A549 (cell line): ENCODE data around the gene TRO. TPM values are rescaled to one million over a fixed set of nuclear protein-coding genes. Genes with fewer than 3 reads are reported as not detected.

Experiments used
- ATAC-seq, 2 experiments: fragments of 200-7000 bp in 1 of 2; fragments of >200 bp in 1 of 2; cut with Nextera tagmentation in 1 of 2; cut with Tn5 transposase in 1 of 2; 3 replicates each; pipeline versions ENCODE4 v1.8.0 to v1.9.1; 2018 to 2020; ENCODE audit warnings: mild to moderate bottlenecking in 1 of 2, moderate library complexity in 1 of 2
- CTCF ChIA-PET: fragments of 300-600 bp; sonication (Branson Sonifier 250); formaldehyde crosslinking; extraction: SDS; loops from one replicate; lab custom pipeline; 2021; ENCODE audit warnings: antibody characterized with exemption, inconsistent platforms; lab: Yijun Ruan, JAX
- POLR2A ChIA-PET: fragments of 350-600 bp; formaldehyde crosslinking; extraction: SDS; loops from one replicate; lab custom pipeline; 2021; ENCODE audit warnings: antibody characterized with exemption, inconsistent platforms; lab: Yijun Ruan, JAX
- DNase-seq, 2 experiments: peaks; one replicate each; pipeline versions ENCODE4 v3.0.0 to v3.0.0-alpha.2; 2011 to 2016; ENCODE audit warnings: low read depth in 1 of 2, low spot score in 1 of 2
- FAIRE-seq: peaks from 2 replicates; lab custom pipeline; 2011; peaks lifted over from hg19 to GRCh38; lab: Jason Lieb, UNC
- H3K27ac ChIP-seq, 2 experiments: fragments of >200 bp; sonication (Bioruptor Twin); formaldehyde crosslinking; 3 replicates each; pipeline ENCODE4 v1.5.1; 2016 to 2017
- H3K4me1 ChIP-seq: fragments of >200 bp; sonication (Bioruptor Twin); formaldehyde crosslinking; 3 replicates; pipeline ENCODE4 v1.6.1; 2016
- H3K4me2 ChIP-seq: fragments of >200 bp; sonication (Bioruptor Twin); formaldehyde crosslinking; 3 replicates; pipeline ENCODE4 v1.6.1; 2016
- H3K4me3 ChIP-seq: fragments of >200 bp; sonication (Bioruptor Twin); formaldehyde crosslinking; 3 replicates; pipeline ENCODE4 v1.5.1; 2016
- H3K9me3 ChIP-seq: fragments of >200 bp; sonication (Bioruptor Twin); formaldehyde crosslinking; 3 replicates; pipeline ENCODE4 v1.6.1; 2016
- CBX2 ChIP-seq: fragments of 200-600 bp; sonication (generic); IDR thresholded peaks from 2 replicates; pipeline ENCODE4 v1.6.1; 2016; ENCODE audit warnings: low read depth, mild to moderate bottlenecking, borderline replicate concordance
- CBX8 ChIP-seq: fragments of 200-600 bp; sonication (generic); IDR thresholded peaks from 2 replicates; pipeline ENCODE4 v1.6.1; 2016
- EHMT2 ChIP-seq: fragments of 200-600 bp; sonication (generic); IDR thresholded peaks from 2 replicates; pipeline ENCODE4 v1.6.1; 2016; ENCODE audit warnings: antibody characterized with exemption, low read depth, mild to moderate bottlenecking, moderate library complexity
- FOSB ChIP-seq: fragments of 250-450 bp; sonication (Bioruptor Pico); IDR thresholded peaks from 2 replicates; pipeline ENCODE4 v1.5.0; 2020; ENCODE audit warnings: mild to moderate bottlenecking, moderate library complexity
- GATA3 ChIP-seq: IDR thresholded peaks from 2 replicates; pipeline ENCODE4 v1.6.1; 2012; ENCODE audit warnings: borderline replicate concordance
- HMGXB4 ChIP-seq: fragments of 250-450 bp; sonication (Bioruptor Pico); IDR thresholded peaks from 2 replicates; pipeline ENCODE4 v1.5.0; 2021; ENCODE audit warnings: mild to moderate bottlenecking, moderate library complexity, borderline replicate concordance
- HOXB5 ChIP-seq: fragments of 250-450 bp; sonication (Bioruptor Pico); IDR thresholded peaks from 2 replicates; pipeline ENCODE4 v1.5.0; 2020; ENCODE audit warnings: mild to moderate bottlenecking, moderate library complexity
- KDM1A ChIP-seq: fragments of 200-600 bp; sonication (generic); IDR thresholded peaks from 2 replicates; pipeline ENCODE4 v1.6.1; 2016; ENCODE audit warnings: low read depth, mild to moderate bottlenecking
- NFE2L2 ChIP-seq: fragments of 150-350 bp; conservative IDR thresholded peaks from 2 replicates; pipeline ENCODE4 v1.6.1; 2014; ENCODE audit warnings: low read length
- RAD21 ChIP-seq, 2 experiments: fragments of >200 bp in 1 of 2; sonication (Bioruptor Twin) in 1 of 2; formaldehyde crosslinking in 1 of 2; IDR thresholded peaks in 1 of 2; conservative IDR thresholded peaks in 1 of 2; 2 replicates in 1 of 2; 3 replicates in 1 of 2; pipeline ENCODE4 v1.6.1; 2012 to 2018; ENCODE audit warnings: inconsistent platforms in 1 of 2
- RARB ChIP-seq: fragments of 250-450 bp; sonication (Bioruptor Pico); IDR thresholded peaks from 2 replicates; pipeline ENCODE4 v1.8.0; 2021; ENCODE audit warnings: mild to moderate bottlenecking, moderate library complexity
- RCOR1 ChIP-seq: fragments of 150-350 bp; IDR thresholded peaks from 2 replicates; pipeline ENCODE4 v1.6.1; 2014; ENCODE audit warnings: antibody characterized with exemption, low read length, low read depth
- RFX5 ChIP-seq: fragments of 450-650 bp; IDR thresholded peaks from 2 replicates; pipeline ENCODE4 v1.7.1; 2014; ENCODE audit warnings: antibody characterized with exemption, mild to moderate bottlenecking, moderate library complexity
- RNF2 ChIP-seq: fragments of 200-600 bp; sonication (generic); IDR thresholded peaks from 2 replicates; pipeline ENCODE4 v1.6.1; 2016; ENCODE audit warnings: low read depth, mild to moderate bottlenecking, antibody characterized with exemption, moderate library complexity, borderline replicate concordance
- TFCP2L1 ChIP-seq: fragments of 250-450 bp; sonication (Bioruptor Pico); IDR thresholded peaks from 2 replicates; pipeline ENCODE4 v1.5.0; 2021; ENCODE audit warnings: mild to moderate bottlenecking
- ZNF302 ChIP-seq: fragments of 250-450 bp; sonication (Bioruptor Pico); IDR thresholded peaks from 2 replicates; pipeline ENCODE4 v1.9.0; 2021; ENCODE audit warnings: inconsistent platforms, mild to moderate bottlenecking, moderate library complexity
- WGBS: methylation state at CpG from one replicate; pipeline ENCODE4 v1.1.6; 2017; ENCODE audit errors: missing lambda C conversion rate; 5-methylcytosine and 5-hydroxymethylcytosine counted together
- polyA plus RNA-seq, 4 experiments: library from polyadenylated mRNA; depleted of rRNA in 3 of 4; stranded (reverse); fragments of >200 nt; fragmentation: RNase III in 1 of 4; extraction: RNeasy Plus Mini Kit Qiagen cat#74134 plus additional on column Dnase treatment in 1 of 4; gene quantifications; 2 replicates in 3 of 4; 3 replicates in 1 of 4; pipeline ENCODE4 v1.2.3, GENCODE V29; 2011 to 2017
- small RNA-seq, 6 experiments: library from RNA; depleted of rRNA; stranded (forward); fragments of <200 nt; gene quantifications; one replicate each; pipeline ENCODE3, GENCODE V24; 2012

Gene TRO
- polyA plus RNA-seq, 2 of the 4 experiments (the other 2 are of a cell fraction) = 1.4 TPM

GRCh38 chrX:54980334-54980733 is 59.7 kb downstream of the TRO start:
- H3K4me3 ChIP-seq = no peak overlapping the region
- WGBS = 20% methylated on average over 6 of the region's 6 CpGs
- ChIA-PET POLR2A (no interaction called here), CTCF (no interaction called here)
- no peaks in the 10 kb centered on the region for H3K4me1 ChIP-seq
- FAIRE-seq = peak; percentile 85
- no peak for ATAC-seq
- no peak overlapping the region for H3K4me2 ChIP-seq
- no peak for TF ChIP-seq RAD21 (conservative IDR thresholded peaks at IDR 0.05 in 1 of 2, IDR thresholded peaks at IDR 0.05 in 1 of 2)
- no peak for TF ChIP-seq RNF2
- no peak for TF ChIP-seq EHMT2
- TF ChIP-seq GATA3 = no peak
- TF ChIP-seq HOXB5 (CRISPR knock-in tag) = no peak
- no peak for TF ChIP-seq KDM1A
- TF ChIP-seq CBX8 = no peak
- TF ChIP-seq TFCP2L1 (CRISPR knock-in tag) = no peak
- no peak for TF ChIP-seq FOSB
- TF ChIP-seq RCOR1 = no peak
- TF ChIP-seq CBX2 = no peak
- TF ChIP-seq RFX5 = no peak
- TF ChIP-seq RARB (CRISPR knock-in tag) = no peak
- TF ChIP-seq NFE2L2 = no peak
- no peak for TF ChIP-seq ZNF302
- no peak for TF ChIP-seq HMGXB4 (CRISPR knock-in tag)
- no peak overlapping the region for H3K27ac ChIP-seq
- H3K9me3 ChIP-seq = no peaks in the 10 kb centered on the region
- no peak for DNase-seq

Small RNA genes within 50 kb of the gene (small RNA-seq; reads per million reads assigned to genes)
- 0 reads per million in 6 experiments for gene RF00614

Other genes starting within 250 kb of the TRO start
- 0.04 and 0.11 TPM in 2 replicates for gene ITIH6, start 122.6 kb upstream of the TRO start, polyA plus RNA-seq (2011; rRNA removed)
- not detected in 3 replicates for gene ITIH6, start 122.6 kb upstream of the TRO start, polyA plus RNA-seq (2017; fragmentation: RNase III; extraction: RNeasy Plus Mini Kit Qiagen cat#74134 plus additional on column Dnase treatment)
- 79.9 and 87.6 TPM in 2 replicates for gene MAGED2, start 113.1 kb upstream of the TRO start, polyA plus RNA-seq (2011; rRNA removed)
- gene MAGED2, start 113.1 kb upstream of the TRO start, polyA plus RNA-seq (2017; fragmentation: RNase III; extraction: RNeasy Plus Mini Kit Qiagen cat#74134 plus additional on column Dnase treatment) = 87.7 to 127 TPM (median 109 TPM) in 3 replicates
- 0.28 and 0.29 TPM in 2 replicates for gene PFKFB1, start 73.4 kb downstream of the TRO start, polyA plus RNA-seq (2011; rRNA removed)
- gene PFKFB1, start 73.4 kb downstream of the TRO start, polyA plus RNA-seq (2017; fragmentation: RNase III; extraction: RNeasy Plus Mini Kit Qiagen cat#74134 plus additional on column Dnase treatment) = 0.04 to 0.13 TPM (median 0.11 TPM) in 3 replicates
- 37.3 and 37.8 TPM in 2 replicates for gene APEX2, start 79.5 kb downstream of the TRO start, polyA plus RNA-seq (2011; rRNA removed)
- 27.8 to 29.1 TPM (median 28.0 TPM) in 3 replicates for gene APEX2, start 79.5 kb downstream of the TRO start, polyA plus RNA-seq (2017; fragmentation: RNase III; extraction: RNeasy Plus Mini Kit Qiagen cat#74134 plus additional on column Dnase treatment)
- not detected in 2 replicates for gene ALAS2, start 110.2 kb downstream of the TRO start, polyA plus RNA-seq (2011; rRNA removed)
- gene ALAS2, start 110.2 kb downstream of the TRO start, polyA plus RNA-seq (2017; fragmentation: RNase III; extraction: RNeasy Plus Mini Kit Qiagen cat#74134 plus additional on column Dnase treatment) = not detected in 3 replicates
- gene PAGE2B, start 154.2 kb downstream of the TRO start, polyA plus RNA-seq (2011; rRNA removed) = not detected in 2 replicates
- gene PAGE2B, start 154.2 kb downstream of the TRO start, polyA plus RNA-seq (2017; fragmentation: RNase III; extraction: RNeasy Plus Mini Kit Qiagen cat#74134 plus additional on column Dnase treatment) = not detected in 3 replicates
- gene PAGE2, start 168.2 kb downstream of the TRO start, polyA plus RNA-seq (2011; rRNA removed) = not detected in 2 replicates
- not detected in 3 replicates for gene PAGE2, start 168.2 kb downstream of the TRO start, polyA plus RNA-seq (2017; fragmentation: RNase III; extraction: RNeasy Plus Mini Kit Qiagen cat#74134 plus additional on column Dnase treatment)